GM18907 (cell line): ENCODE measurements around the gene GRID2.

Experiments
- ATAC-seq: cut with Tn5 transposase; IDR thresholded peaks from one replicate; pipeline ENCODE4 v1.9.1; 2021; ENCODE audit warnings: mild to moderate bottlenecking, moderate library complexity; ENCODE audit not compliant: unreplicated experiment

GRID2 gene

GRCh38 chr4:93467484-93468155 is 1163.9 kb downstream of the GRID2 start:
- ATAC-seq = no peak

- ATAC-seq = no peak
Observed at GRCh38 chr4:93469560-93469959, 1165.8 kb downstream of the GRID2 start.

GRCh38 chr4:93475730-93476129 is 1172.0 kb downstream of the GRID2 start:
- no peak for ATAC-seq

DNA sequence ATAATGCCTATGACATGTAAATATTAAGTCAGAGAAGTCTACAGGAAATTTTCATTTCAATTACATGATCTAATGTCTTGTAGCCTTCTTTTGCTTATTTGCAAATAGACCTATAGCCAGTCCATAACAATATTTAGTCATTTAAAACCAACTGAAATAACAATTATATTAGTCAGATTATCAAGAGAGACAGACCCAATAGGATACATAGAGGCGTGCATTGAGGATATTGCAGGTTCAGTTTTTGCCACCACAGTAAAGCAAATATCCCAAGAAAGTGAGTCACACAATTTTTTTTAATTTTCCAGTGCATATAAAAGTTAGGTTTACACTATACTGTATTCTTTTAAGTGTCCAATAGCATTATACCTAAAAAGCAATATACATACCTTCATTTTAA is 1175.0 kb downstream of the GRID2 start:
- ATAC-seq = no peak

GRCh38 chr4:93480452-93480851 is 1176.7 kb downstream of the GRID2 start:
- no peak for ATAC-seq

DNA sequence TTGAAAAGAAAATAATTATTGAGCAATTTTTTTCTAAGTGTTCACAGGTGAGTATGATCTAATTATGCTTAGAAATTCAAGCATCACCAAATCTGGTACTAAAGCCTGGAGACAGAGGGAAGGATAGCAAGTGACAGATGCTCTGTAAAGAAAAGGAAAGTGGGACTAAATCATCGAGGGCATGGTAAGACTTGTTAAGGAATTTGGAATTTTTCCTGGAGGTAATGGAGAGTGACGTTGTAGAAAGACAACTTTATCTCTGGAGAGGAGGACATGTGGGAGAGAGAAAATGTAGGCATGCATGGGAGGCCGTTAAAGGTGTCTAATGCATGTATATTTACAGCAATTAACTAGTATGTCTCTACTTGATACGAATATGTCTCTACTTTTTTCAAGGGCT is 1191.6 kb downstream of the GRID2 start:
- no peak for ATAC-seq

GRCh38 chr4:93501244-93501643 is 1197.5 kb downstream of the GRID2 start:
- ATAC-seq = no peak

DNA sequence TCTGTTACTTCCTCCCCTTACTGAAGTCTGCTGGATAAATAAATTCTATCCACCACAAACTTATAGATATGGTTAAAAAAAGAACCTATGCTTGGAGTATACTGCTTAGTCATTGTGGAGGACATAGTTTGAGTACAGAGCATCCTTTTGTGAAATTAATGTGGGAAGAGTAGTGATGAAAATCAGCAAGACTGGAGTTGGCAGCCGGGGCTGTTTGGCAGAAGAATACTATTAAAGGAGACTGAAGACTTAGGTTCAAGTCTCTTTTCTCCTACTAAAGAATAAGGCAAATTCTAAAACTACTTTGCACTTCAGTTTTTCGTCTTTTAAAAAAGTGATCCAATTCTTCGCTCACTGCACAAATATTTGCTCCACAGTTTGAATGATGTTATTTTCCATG is 1198.2 kb downstream of the GRID2 start:
- ATAC-seq = no peak

DNA sequence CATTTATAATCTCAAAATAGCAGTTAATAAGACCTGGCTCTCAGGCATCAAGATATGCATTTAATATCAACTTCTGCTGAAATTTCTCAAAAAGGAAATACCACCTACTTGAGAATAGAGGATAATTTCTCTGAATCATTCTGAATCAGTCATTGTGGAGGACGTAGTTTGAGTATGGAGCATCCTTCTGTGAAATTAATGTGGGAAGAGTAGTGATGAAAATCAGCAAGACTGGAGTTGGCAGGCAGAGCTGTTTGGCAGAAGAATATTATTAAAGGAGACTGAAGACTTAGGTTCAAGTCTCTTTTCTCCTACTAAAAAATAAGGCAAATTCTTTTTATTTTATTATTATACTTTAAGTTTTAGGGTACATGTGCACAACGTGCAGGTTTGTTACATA is 1199.2 kb downstream of the GRID2 start:
- ATAC-seq = no peak

DNA sequence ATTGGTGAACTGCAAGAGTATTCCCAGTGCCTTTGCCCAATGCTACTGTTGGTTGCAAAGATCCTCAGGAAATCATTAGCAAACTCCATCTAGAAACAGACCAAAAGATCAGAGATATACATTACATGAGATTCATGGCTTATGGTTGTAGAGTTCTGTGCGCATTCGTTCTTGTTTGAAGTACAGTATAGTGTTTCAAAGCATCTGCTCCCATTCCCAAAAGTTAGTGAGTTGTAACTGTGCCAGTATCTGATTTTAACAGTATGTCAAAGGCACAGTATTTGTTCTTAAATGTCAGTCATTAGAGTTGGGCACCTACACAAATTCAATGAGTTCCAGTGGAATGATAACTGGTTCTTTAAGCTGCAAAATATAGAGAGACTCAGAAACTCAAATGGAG is 1210.1 kb downstream of the GRID2 start:
- ATAC-seq = no peak

- no peak for ATAC-seq
Observed at GRCh38 chr4:93515208-93515607, 1211.4 kb downstream of the GRID2 start.

- no peak for ATAC-seq
Observed at GRCh38 chr4:93529692-93530372, 1226.1 kb downstream of the GRID2 start.

DNA sequence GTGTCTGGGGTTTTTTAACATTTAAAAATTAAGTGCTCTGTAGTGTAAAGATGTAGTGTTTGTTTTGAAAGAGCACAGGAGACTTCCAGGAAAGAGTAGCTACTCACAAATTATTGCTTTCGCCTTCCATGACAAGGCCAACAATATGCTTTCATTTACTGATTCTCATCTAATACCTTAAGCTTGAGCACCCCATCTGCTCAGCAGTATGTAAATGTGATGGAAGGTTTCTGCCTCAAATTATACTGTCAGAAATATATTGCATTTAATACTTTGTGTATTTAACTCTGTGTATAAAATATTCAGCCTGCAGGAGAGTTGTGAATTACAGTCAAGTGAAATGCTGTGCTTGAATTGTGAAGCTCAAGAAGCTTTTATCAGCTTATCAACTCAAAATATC is 1228.5 kb downstream of the GRID2 start:
- no peak for ATAC-seq

- ATAC-seq = no peak
Observed at GRCh38 chr4:93540562-93540961, 1236.8 kb downstream of the GRID2 start.

- ATAC-seq = no peak
Observed at GRCh38 chr4:93561842-93562241, 1258.1 kb downstream of the GRID2 start.

DNA sequence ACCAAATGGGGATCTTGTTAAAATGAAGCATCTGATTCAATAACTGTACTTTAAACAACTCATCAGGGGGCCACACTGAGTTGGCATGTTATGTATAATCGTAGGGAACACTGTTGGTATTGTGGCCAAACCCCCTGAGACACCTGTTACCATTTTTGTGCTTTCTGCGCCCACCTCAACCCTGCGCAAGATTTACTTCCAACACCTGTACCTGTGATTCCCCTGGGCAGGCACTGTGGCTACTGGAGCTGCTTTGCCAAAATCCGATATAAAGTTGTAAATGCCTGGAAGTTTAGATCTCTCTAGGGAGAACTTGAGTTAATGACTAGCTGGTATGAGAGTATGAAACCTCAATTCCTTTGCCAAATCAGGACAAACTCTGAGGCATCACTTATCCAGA is 1265.0 kb downstream of the GRID2 start:
- ATAC-seq = no peak

- no peak for ATAC-seq
Observed at GRCh38 chr4:93573285-93573684, 1269.5 kb downstream of the GRID2 start.

GRCh38 chr4:93578942-93579341 is 1275.2 kb downstream of the GRID2 start:
- ATAC-seq = no peak

DNA sequence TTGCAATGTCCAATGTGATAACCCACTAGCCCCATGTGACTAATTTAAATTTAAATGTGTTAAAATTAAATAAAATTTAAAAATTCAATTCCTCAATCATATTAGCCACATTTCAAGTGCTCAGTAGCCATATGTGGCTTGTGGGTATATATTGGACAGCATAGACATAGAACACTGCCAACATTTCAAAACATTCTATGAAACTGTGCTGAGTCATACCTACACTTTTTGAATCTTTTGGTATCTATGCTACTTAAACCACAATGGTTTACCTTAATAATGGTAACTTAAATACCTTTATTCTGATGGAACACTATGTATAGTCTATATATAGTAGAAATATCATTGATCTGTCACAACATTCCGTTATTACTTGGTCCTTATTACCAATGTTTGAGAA is 1301.4 kb downstream of the GRID2 start:
- no peak for ATAC-seq

- no peak for ATAC-seq
Observed at GRCh38 chr4:93617606-93618005, 1313.8 kb downstream of the GRID2 start.

DNA sequence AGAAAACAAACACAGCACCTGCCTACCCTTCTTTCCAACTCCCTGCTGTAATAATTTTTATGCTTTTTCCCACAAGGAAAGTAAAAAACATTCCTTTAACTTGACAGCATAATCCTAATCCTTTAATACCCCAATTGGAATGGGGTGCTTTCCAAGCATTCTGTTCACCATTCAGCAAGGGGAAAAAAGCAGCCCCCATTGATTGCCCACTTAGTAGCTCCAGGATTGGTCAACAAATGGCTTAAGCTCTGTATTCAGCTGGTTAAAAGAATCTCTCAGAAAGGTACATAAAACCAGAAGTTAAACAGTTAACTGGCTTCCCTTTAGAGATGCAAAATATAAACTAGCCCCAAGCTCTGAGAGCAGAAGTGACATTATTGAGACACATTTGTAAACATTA is 1330.0 kb downstream of the GRID2 start:
- no peak for ATAC-seq

DNA sequence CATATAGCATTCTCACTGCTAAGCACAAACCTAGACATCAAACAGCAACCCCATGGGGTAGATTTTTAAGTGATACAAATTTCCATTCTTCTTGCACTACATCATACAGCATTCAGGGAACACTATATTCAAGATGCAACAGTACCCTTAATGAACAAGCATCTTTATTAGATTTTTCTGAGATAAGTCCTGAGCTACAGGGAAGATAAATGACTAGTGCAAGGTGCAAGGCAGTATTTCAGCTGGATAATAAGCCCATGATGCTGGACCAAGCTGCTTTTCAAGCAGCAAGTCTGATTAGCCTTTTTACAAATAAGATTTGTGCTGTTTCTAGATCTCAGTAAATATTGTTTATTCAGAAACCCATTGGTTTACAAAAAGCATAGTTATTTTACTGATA is 1332.2 kb downstream of the GRID2 start:
- no peak for ATAC-seq

DNA sequence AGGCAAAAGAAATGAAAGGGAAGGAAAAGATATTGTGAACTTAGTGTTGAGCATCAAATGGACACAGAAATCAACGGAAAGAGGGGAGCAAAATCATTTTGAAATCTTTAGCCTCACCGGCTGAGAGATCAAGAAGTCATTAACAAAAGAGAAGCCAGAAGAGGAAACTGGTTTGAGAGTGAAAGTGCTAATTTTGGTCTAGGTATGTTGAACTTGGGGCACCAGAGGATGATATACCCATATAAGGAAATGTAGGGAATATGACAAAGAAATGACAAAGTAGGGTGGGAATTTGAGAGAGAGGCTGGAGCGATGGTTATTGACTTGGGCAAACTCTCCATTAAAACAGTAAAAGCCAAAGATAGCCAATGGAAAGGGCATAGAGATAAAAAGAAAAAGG is 1341.4 kb downstream of the GRID2 start:
- no peak for ATAC-seq
